Activated CD8-positive, alpha-beta memory T cell treated with anti-CD3 and anti-CD28 coated beads, Interleukin-2, amount 50 U/mL, for 48 hours (primary cell): ENCODE results near the gene NCKIPSD.

Source experiments
- DNase-seq: peaks from one replicate; pipeline ENCODE4 v3.0.0-alpha.2; 2020

Gene NCKIPSD

GRCh38 chr3:48644898-48645760 lies 40.6 kb downstream of the NCKIPSD start:
- no peak for DNase-seq

- DNase-seq = no peak
These were observed 43.1 kb downstream of the NCKIPSD start for GRCh38 chr3:48642605-48643004.

- DNase-seq = no peak
These were observed 44.3 kb downstream of the NCKIPSD start for GRCh38 chr3:48641396-48641795.

- DNase-seq = no peak
These were observed 45.6 kb downstream of the NCKIPSD start for GRCh38 chr3:48639944-48640606.

GRCh38 chr3:48637305-48637704 lies 48.4 kb downstream of the NCKIPSD start:
- no peak for DNase-seq

GRCh38 chr3:48636149-48636655 lies 49.5 kb downstream of the NCKIPSD start:
- no peak for DNase-seq

- peak; percentile 97 for DNase-seq
These were observed 50.3 kb downstream of the NCKIPSD start, which contains the start of gene SLC26A6 for GRCh38 chr3:48635222-48636021. Gene SLC26A6 (minus strand): TSS chr3:48635461. CDS start chr3:48635393, 68 bp downstream.

GRCh38 chr3:48634661-48635221 lies 51.0 kb downstream of the NCKIPSD start:
- peak; percentile 85 for DNase-seq

GRCh38 chr3:48633743-48634142 lies 52.0 kb downstream of the NCKIPSD start:
- no peak for DNase-seq

GRCh38 chr3:48633256-48633655 lies 52.5 kb downstream of the NCKIPSD start:
- no peak for DNase-seq

GRCh38 chr3:48631516-48632448 lies 53.9 kb downstream of the NCKIPSD start:
- no peak for DNase-seq

- DNase-seq = no peak
These were observed 54.9 kb downstream of the NCKIPSD start for GRCh38 chr3:48630833-48631232.

GRCh38 chr3:48630407-48630806 lies 55.3 kb downstream of the NCKIPSD start:
- no peak for DNase-seq

GRCh38 chr3:48629894-48630293 lies 55.8 kb downstream of the NCKIPSD start:
- DNase-seq = no peak

- DNase-seq = no peak
These were observed 57.3 kb downstream of the NCKIPSD start for GRCh38 chr3:48628277-48629017.

GRCh38 chr3:48625600-48625999 lies 60.1 kb downstream of the NCKIPSD start:
- no peak for DNase-seq

GRCh38 chr3:48624767-48625166 lies 60.9 kb downstream of the NCKIPSD start:
- DNase-seq = no peak

GRCh38 chr3:48623851-48624547 lies 61.7 kb downstream of the NCKIPSD start:
- DNase-seq = no peak
